B cell (primary cell): ENCODE measurements around the gene KRTAP10-7.

ENCODE experiments used
- EZH2 ChIP-seq: IDR thresholded peaks from 2 replicates; pipeline ENCODE4 v1.6.1; 2012; ENCODE audit warnings: borderline replicate concordance, low read depth, mild to moderate bottlenecking, moderate library complexity, low read length; ENCODE audit not compliant: insufficient read depth, poor library complexity, severe bottlenecking
- TF ChIP-seq, protein P1 (sequence below): fragments of 200-600 bp; IDR thresholded peaks from one replicate; pipeline ENCODE4 v1.8.0; 2022; ENCODE audit warnings: antibody characterized with exemption, mild to moderate bottlenecking

DNA sequence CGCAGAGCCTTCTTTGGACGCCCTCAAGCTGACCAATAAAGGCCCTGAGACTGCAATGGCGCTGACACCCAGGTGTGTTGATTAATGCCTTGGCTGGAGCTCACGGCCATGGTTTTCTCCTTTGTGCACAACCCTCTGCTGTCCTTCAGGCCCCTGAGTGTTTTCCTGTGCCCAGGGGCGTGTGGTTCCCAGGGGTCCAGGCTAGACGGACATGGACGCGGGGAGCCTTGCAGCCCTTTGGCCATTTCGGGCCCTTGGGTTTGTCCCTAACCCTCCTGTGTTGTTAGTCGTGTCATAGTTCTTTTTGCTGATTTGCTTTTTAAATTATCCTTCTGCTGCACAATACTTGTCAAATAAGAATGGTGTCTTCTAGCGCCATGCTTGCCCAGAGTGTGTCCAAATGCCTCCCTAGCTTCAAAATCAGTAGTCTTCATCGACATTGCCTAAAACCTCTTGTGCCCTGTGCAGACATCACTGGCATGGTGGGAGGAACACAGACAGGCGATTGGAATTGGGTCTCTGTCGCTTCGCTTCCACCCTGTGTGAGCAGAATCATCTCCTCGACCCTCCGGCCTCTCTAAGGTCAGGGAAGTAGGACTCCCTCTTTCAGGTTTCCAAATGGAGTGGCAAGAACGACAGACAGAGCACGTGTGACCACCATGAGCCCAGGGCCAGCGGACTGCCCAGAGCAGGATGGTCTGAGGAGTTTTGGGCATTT is 24.9 kb upstream of the KRTAP10-7 start:
- TF ChIP-seq, protein P1, sequence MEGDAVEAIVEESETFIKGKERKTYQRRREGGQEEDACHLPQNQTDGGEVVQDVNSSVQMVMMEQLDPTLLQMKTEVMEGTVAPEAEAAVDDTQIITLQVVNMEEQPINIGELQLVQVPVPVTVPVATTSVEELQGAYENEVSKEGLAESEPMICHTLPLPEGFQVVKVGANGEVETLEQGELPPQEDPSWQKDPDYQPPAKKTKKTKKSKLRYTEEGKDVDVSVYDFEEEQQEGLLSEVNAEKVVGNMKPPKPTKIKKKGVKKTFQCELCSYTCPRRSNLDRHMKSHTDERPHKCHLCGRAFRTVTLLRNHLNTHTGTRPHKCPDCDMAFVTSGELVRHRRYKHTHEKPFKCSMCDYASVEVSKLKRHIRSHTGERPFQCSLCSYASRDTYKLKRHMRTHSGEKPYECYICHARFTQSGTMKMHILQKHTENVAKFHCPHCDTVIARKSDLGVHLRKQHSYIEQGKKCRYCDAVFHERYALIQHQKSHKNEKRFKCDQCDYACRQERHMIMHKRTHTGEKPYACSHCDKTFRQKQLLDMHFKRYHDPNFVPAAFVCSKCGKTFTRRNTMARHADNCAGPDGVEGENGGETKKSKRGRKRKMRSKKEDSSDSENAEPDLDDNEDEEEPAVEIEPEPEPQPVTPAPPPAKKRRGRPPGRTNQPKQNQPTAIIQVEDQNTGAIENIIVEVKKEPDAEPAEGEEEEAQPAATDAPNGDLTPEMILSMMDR, result no peak
- TF ChIP-seq EZH2, result no peak
